Activated naive CD8-positive, alpha-beta T cell (primary cell): ENCODE data around the gene GALNT9.
A peak's percentile ranks its signal among the peaks of the same experiment; 100 is the strongest.
"Not testable (repeated sequence)": the region's sequence is repeated elsewhere in the genome, so short reads cannot be mapped to it uniquely, and the experiment has no call there.

ENCODE experiments used
- H3K27ac Mint-ChIP-seq: one replicate; pipeline ENCODE4 v1.8.0; 2021; ENCODE audit warnings: mixed read lengths
- H3K27me3 Mint-ChIP-seq: one replicate; pipeline ENCODE4 v1.8.0; 2021; ENCODE audit warnings: mixed read lengths
- H3K36me3 Mint-ChIP-seq: one replicate; pipeline ENCODE4 v1.8.0; 2021; ENCODE audit warnings: mixed read lengths
- H3K4me1 Mint-ChIP-seq: one replicate; pipeline ENCODE4 v1.8.0; 2021; ENCODE audit warnings: low read depth, mixed read lengths
- H3K4me3 Mint-ChIP-seq: one replicate; pipeline ENCODE4 v1.8.0; 2021; ENCODE audit warnings: mild to moderate bottlenecking, mixed read lengths
- H3K9me3 Mint-ChIP-seq: one replicate; pipeline ENCODE4 v1.8.0; 2021; ENCODE audit warnings: low read depth, mixed read lengths

The GALNT9 gene

DNA sequence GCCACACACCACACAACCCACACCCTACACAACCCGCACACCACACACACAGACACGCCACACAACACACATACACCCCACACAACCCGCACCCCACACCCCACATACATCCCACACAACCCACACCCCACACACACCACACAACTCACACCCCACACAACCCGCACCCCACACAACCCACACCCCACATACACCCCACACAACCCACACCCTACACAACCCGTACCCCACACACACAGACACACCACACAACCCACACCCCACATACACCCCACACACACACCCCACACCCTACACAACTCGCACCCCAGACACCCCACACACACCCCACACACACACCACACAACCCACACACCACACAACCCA lies 106.6 kb downstream of the GALNT9 start:
- Mint-ChIP-seq H3K36me3 (no peaks in the 10 kb centered on the region), H3K4me3 (peak overlapping the region; percentile 1), H3K9me3 (no peaks in the 10 kb centered on the region), H3K27ac (no peak overlapping the region), H3K27me3 (peaks cover 8% of the 10 kb centered on the region), H3K4me1 (peaks cover 8% of the 10 kb centered on the region)

- Mint-ChIP-seq H3K9me3 (no peaks in the 10 kb centered on the region), H3K36me3 (no peaks in the 10 kb centered on the region), H3K27ac (no peak overlapping the region), H3K27me3 (peaks cover 8% of the 10 kb centered on the region), H3K4me1 (peaks cover 9% of the 10 kb centered on the region), H3K4me3 (peak overlapping the region; percentile 1)
Observed at GRCh38 chr12:132222096-132222807, 107.1 kb downstream of the GALNT9 start.

DNA sequence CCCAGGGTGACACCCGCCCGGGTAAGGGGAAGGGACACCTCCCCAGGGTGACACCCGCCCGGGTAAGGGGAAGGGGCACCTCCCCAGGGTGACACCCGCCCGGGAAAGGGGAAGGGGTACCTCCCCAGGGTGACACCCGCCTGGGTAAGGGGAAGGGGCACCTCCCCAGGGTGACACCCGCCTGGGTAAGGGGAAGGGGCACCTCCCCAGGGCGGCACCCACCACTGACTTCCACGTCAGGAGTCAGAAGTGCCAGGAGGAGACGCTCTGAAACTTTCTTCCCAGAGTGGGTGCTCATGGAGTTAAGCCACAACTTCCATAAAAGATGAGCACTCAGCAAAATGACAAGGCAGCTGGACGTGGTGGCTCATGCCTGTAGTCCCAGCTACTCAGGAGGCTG lies 109.6 kb downstream of the GALNT9 start:
- H3K9me3 Mint-ChIP-seq, H3K4me1 Mint-ChIP-seq, H3K27ac Mint-ChIP-seq, H3K4me3 Mint-ChIP-seq, H3K36me3 Mint-ChIP-seq: not testable (repeated sequence)
- peaks cover 10% of the 10 kb centered on the region for H3K27me3 Mint-ChIP-seq

DNA sequence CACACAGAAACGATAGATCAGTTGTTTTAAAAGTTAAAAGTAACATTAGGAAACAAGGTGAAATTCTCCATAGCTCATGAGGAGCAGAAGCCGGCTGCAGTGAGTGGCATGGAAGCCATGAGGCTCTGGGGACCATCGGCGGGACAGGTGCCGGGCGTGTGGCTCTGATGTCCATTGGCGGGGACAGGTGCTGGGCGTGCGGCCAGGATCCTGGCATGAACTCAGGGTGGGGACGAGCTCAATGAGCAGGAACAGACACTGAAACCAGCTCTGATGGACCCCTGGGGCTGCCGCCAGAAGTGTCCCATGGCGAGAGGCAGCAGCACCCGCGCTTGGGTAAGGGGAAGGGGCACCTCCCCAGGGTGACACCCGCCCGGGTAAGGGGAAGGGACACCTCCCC lies 110.1 kb downstream of the GALNT9 start:
- Mint-ChIP-seq H3K36me3 (no peaks in the 10 kb centered on the region), H3K27ac (no peak overlapping the region), H3K4me3 (no peak overlapping the region), H3K4me1 (peaks cover 9% of the 10 kb centered on the region), H3K27me3 (peaks cover 10% of the 10 kb centered on the region), H3K9me3 (no peaks in the 10 kb centered on the region)

DNA sequence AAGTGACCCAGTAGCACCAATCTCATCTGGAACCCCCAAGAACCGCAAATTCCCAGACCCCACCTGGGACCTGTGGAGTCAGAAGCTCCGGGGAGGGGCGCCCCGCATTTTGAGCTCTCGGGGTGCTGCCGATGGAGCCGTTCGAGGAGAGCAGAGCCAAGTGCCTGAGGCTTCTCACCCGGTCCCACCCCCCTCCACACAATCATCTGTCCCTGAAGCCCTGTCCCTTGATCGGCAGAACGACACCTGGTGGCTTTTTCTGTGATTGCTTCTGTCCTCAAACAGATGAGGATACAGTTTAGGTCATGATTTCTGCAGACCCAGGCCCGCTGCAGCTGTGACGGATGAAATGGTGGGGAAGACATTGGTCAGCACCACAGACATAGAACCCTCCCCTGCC lies 110.5 kb downstream of the GALNT9 start:
- Mint-ChIP-seq H3K36me3 (no peaks in the 10 kb centered on the region), H3K9me3 (no peaks in the 10 kb centered on the region), H3K4me3 (no peak overlapping the region), H3K27ac (no peak overlapping the region), H3K4me1 (peaks cover 9% of the 10 kb centered on the region), H3K27me3 (peaks cover 10% of the 10 kb centered on the region)

GRCh38 chr12:132218527-132218875 lies 110.9 kb downstream of the GALNT9 start:
- H3K27ac Mint-ChIP-seq, result no peak overlapping the region
- peaks cover 9% of the 10 kb centered on the region for H3K4me1 Mint-ChIP-seq
- H3K9me3 Mint-ChIP-seq, result no peaks in the 10 kb centered on the region
- peaks cover 10% of the 10 kb centered on the region for H3K27me3 Mint-ChIP-seq
- H3K36me3 Mint-ChIP-seq, result no peaks in the 10 kb centered on the region
- no peak overlapping the region for H3K4me3 Mint-ChIP-seq

- Mint-ChIP-seq H3K9me3 (no peaks in the 10 kb centered on the region), H3K36me3 (no peaks in the 10 kb centered on the region), H3K27ac (no peak overlapping the region), H3K27me3 (peaks cover 10% of the 10 kb centered on the region), H3K4me3 (no peak overlapping the region), H3K4me1 (peaks cover 9% of the 10 kb centered on the region)
Observed at GRCh38 chr12:132217800-132218526, 111.4 kb downstream of the GALNT9 start.

GRCh38 chr12:132217371-132217770 lies 112.0 kb downstream of the GALNT9 start:
- Mint-ChIP-seq H3K4me3 (no peak overlapping the region), H3K9me3 (no peaks in the 10 kb centered on the region), H3K27ac (no peak overlapping the region), H3K36me3 (no peaks in the 10 kb centered on the region), H3K27me3 (peaks cover 10% of the 10 kb centered on the region), H3K4me1 (peaks cover 7% of the 10 kb centered on the region)

- H3K4me3 Mint-ChIP-seq, result no peak overlapping the region
- peaks cover 1% of the 10 kb centered on the region for H3K4me1 Mint-ChIP-seq
- peaks cover 10% of the 10 kb centered on the region for H3K27me3 Mint-ChIP-seq
- H3K27ac Mint-ChIP-seq, result no peak overlapping the region
- no peaks in the 10 kb centered on the region for H3K36me3 Mint-ChIP-seq
- H3K9me3 Mint-ChIP-seq, result no peaks in the 10 kb centered on the region
Observed at GRCh38 chr12:132216354-132216987, 112.9 kb downstream of the GALNT9 start.

GRCh38 chr12:132215299-132215989 lies 113.9 kb downstream of the GALNT9 start:
- H3K27me3 Mint-ChIP-seq, result peaks cover 10% of the 10 kb centered on the region
- no peaks in the 10 kb centered on the region for H3K9me3 Mint-ChIP-seq
- H3K4me1 Mint-ChIP-seq, result peaks cover 1% of the 10 kb centered on the region
- H3K4me3 Mint-ChIP-seq, result no peak overlapping the region
- H3K27ac Mint-ChIP-seq, result no peak overlapping the region
- no peaks in the 10 kb centered on the region for H3K36me3 Mint-ChIP-seq

GRCh38 chr12:132214891-132215290 lies 114.5 kb downstream of the GALNT9 start:
- Mint-ChIP-seq H3K27me3 (peaks cover 5% of the 10 kb centered on the region), H3K27ac (no peak overlapping the region), H3K4me1 (peaks cover 1% of the 10 kb centered on the region), H3K9me3 (no peaks in the 10 kb centered on the region), H3K4me3 (no peak overlapping the region), H3K36me3 (no peaks in the 10 kb centered on the region)

DNA sequence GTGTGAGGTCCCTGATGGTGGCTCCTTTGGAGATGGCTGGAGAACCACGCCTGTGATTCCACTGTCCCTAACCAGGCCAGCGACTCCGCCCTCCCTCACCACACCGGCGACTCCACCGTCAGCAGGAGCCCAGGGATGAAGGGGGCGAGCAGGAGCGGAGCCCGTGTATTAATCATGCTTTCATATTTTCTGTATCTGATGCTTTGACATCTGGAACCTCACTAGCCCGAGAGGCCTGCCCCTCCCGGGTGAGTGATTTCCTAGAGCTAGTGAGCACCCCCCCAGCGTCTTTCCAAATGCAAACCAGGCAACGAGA lies 115.3 kb downstream of the GALNT9 start:
- Mint-ChIP-seq H3K9me3 (no peaks in the 10 kb centered on the region), H3K36me3 (no peaks in the 10 kb centered on the region), H3K4me3 (no peak overlapping the region), H3K4me1 (peaks cover 1% of the 10 kb centered on the region), H3K27me3 (peaks cover 4% of the 10 kb centered on the region), H3K27ac (no peak overlapping the region)

GRCh38 chr12:132213359-132214160 lies 115.8 kb downstream of the GALNT9 start:
- Mint-ChIP-seq H3K9me3 (no peaks in the 10 kb centered on the region), H3K4me1 (peaks cover 1% of the 10 kb centered on the region), H3K4me3 (no peak overlapping the region), H3K36me3 (no peaks in the 10 kb centered on the region), H3K27ac (no peak overlapping the region), H3K27me3 (peaks cover 2% of the 10 kb centered on the region)

GRCh38 chr12:132211816-132212215 lies 117.6 kb downstream of the GALNT9 start:
- Mint-ChIP-seq H3K36me3 (no peaks in the 10 kb centered on the region), H3K27ac (no peak overlapping the region), H3K4me1 (no peaks in the 10 kb centered on the region)

More at GRCh38 chr12:132211816-132212215, 117.6 kb downstream of the GALNT9 start:
- peaks cover 2% of the 10 kb centered on the region for H3K27me3 Mint-ChIP-seq
- no peaks in the 10 kb centered on the region for H3K9me3 Mint-ChIP-seq
- H3K4me3 Mint-ChIP-seq, result no peak overlapping the region
